Heart left ventricle (tissue), 16 donors: ENCODE measurements around the gene IQSEC1. TPM values are rescaled to one million over a fixed set of nuclear protein-coding genes. Genes with fewer than 3 reads are reported as not detected.

ENCODE experiments used
- ATAC-seq, 4 donors: fragments of 200-7000 bp; cut with Tn5 transposase; one replicate each; pipeline ENCODE4 v1.9.1; 2020 to 2022; ENCODE audit warnings: moderate library complexity in 4 of 4, mild to moderate bottlenecking in 3 of 4, moderate number of reproducible peaks in 1 of 4
- DNase-seq, 5 donors: peaks; one replicate each; pipeline ENCODE4 v3.0.0-alpha.2; 2020
- H3K27ac ChIP-seq, 12 donors: fragments of 200-600 bp; sonication (generic) in 4 of 12; one replicate each; pipeline versions ENCODE4 v1.5.0 to v1.8.0; 2016 to 2022; ENCODE audit warnings: mild to moderate bottlenecking in 2 of 12
- H3K27me3 ChIP-seq, 9 donors: fragments of 200-600 bp; sonication (generic) in 2 of 9; one replicate each; pipeline versions ENCODE4 v1.5.1 to v1.8.0; 2016 to 2022; ENCODE audit warnings: mild to moderate bottlenecking in 3 of 9
- H3K36me3 ChIP-seq, 9 donors: fragments of 200-600 bp; sonication (generic) in 2 of 9; one replicate each; pipeline versions ENCODE4 v1.5.0 to v1.8.0; 2018 to 2022; ENCODE audit warnings: mild to moderate bottlenecking in 2 of 9
- H3K4me1 ChIP-seq, 12 donors: fragments of 200-600 bp; sonication (generic) in 4 of 12; one replicate each; pipeline versions ENCODE4 v1.5.0 to v1.8.0; 2016 to 2022; ENCODE audit warnings: mild to moderate bottlenecking in 3 of 12
- H3K4me3 ChIP-seq, 12 donors: fragments of 200-600 bp; sonication (generic) in 4 of 12; one replicate each; pipeline versions ENCODE4 v1.5.0 to v1.8.0; 2017 to 2022; ENCODE audit warnings: mild to moderate bottlenecking in 9 of 12, moderate library complexity in 4 of 12
- H3K9me3 ChIP-seq, 12 donors: fragments of 200-600 bp; sonication (generic) in 4 of 12; one replicate each; pipeline versions ENCODE4 v1.5.0 to v1.8.0; 2016 to 2022; ENCODE audit warnings: mild to moderate bottlenecking in 1 of 12
- POLR2A ChIP-seq, 2 donors: fragments of 450-650 bp; IDR thresholded peaks; one replicate each; pipeline ENCODE4 v1.6.1; 2017; ENCODE audit warnings: antibody characterized with exemption in 2 of 2, mild to moderate bottlenecking in 2 of 2, moderate library complexity in 2 of 2
- WGBS, 4 donors: extraction: QIAGEN DNeasy Blood & Tissue Kit in 2 of 4; methylation state at CpG; one replicate each; pipeline versions ENCODE4 v1.1.5 to v1.1.7; 2013 to 2018; 5-methylcytosine and 5-hydroxymethylcytosine counted together
- intact Hi-C, 10 donors: fragments of 100-400 bp; cut with DNase I; formaldehyde crosslinking; loops; one replicate each; pipeline versions ENCODE4 v1.11.1 to v1.14.2; 2022
- polyA plus RNA-seq, 2 donors: library from polyadenylated mRNA; stranded (reverse); fragments of 200-250 nt; gene quantifications; one replicate each; pipeline ENCODE4 v1.2.3, GENCODE V29; 2013
- total RNA-seq, 9 donors: library from RNA; depleted of rRNA in 2 of 9; stranded (reverse); fragments of >200 nt in 2 of 9; fragmentation: NEBNext Ultra II Directional in 3 of 9; extraction: Animal tissue kit (Norgen Biotek cat#: 25700) in 3 of 9; gene quantifications; one replicate each; pipeline versions ENCODE4 v1.1.0 to v1.2.4, GENCODE V29; 2016 to 2023
- TF ChIP-seq, protein P1 (sequence below), 12 donors: fragments of 200-600 bp; sonication (generic) in 4 of 12; IDR thresholded peaks; one replicate each; pipeline versions ENCODE4 v1.5.0 to v1.8.0; 2018 to 2022; ENCODE audit warnings: antibody characterized with exemption in 12 of 12, mild to moderate bottlenecking in 5 of 12
- donor health status: ischemic (EF 13 %, LVEDD 7.1; RV severe dilation, severe dysfunction).
- donor health status: healthy with polysubstance abuse.
- donor health status: DM: no; HTN: yes; CAD: no.
- donor health status: DM: no; HTN: no; CAD: no.
- donor health status: ischemic (EF 25% LVEDD 6.9; RV normal size, moderate dysfunction).
- donor health status: ischemic (EF 25% LVEDD 5.7; RV mildly dilated, moderate dysfunction).
- donor health status: healthy.
- donor health status: DM: yes; HTN: yes; CAD: no.
- donor health status: ischemic (EF 35%, LVEDD 5.7; RV mildly dilated, moderate dysfunction).
- donor health status: nonischemic (EF 11% LVEDD 7.7; RV severe dilation, severe dysfunction).
- donor health status: DM: yes; HTN: yes; CAD: no.
- donor health status: PGD.
- donor health status: ischemic (EF 29% LVEDD 5.4; RV normal size, mild dysfunction).
- donor health status: nonischemic (EF 23%, LVEDD 6.1; RV moderate dilation, normal function).

The IQSEC1 gene
- total and polyA plus RNA-seq, 11 donors = 28.8 to 79.1 (median 62.2) TPM

DNA sequence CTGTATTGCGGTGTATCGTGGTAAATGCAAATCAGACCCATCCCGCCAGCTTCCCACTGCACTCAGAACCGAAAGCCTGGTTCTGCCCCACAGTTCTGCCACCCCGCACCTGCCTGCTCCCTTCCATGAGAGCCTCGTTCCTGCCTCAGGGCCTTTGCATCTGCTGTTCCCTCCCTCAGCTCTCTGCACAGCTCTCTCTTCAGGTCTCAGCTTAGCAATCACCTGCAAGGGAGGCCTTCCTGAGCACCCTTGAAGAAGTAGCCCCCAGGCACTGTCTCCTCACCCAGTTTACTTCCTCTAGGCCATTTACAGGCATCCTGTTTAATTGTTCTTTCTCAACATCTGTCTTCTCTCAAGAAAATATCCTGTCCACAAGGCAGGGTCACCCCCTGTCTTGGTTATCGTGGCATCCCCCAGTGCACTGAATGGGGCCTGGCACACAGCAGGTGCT lies 13.3 kb upstream of the IQSEC1 start:
- Histone ChIP-seq H3K27me3 (no peaks in the 10 kb centered on the region), H3K9me3 (no peaks in the 10 kb centered on the region), H3K4me1 (peaks cover 0 to 15% (median 9%) of the 10 kb centered on the region in 12 donors), H3K36me3 (no peaks in the 10 kb centered on the region), H3K4me3 (no peak overlapping the region), H3K27ac (no peak overlapping the region)
- intact Hi-C loops = loop anchor here in 2 of 10 donors (5.0 to 10.0 kb wide), 2 partner anchors 192 to 376 kb away; no protein-coding TSS in a partner anchor
- TF ChIP-seq POLR2A (IDR thresholded peaks at IDR 0.05) = no peak
- TF ChIP-seq, protein P1, sequence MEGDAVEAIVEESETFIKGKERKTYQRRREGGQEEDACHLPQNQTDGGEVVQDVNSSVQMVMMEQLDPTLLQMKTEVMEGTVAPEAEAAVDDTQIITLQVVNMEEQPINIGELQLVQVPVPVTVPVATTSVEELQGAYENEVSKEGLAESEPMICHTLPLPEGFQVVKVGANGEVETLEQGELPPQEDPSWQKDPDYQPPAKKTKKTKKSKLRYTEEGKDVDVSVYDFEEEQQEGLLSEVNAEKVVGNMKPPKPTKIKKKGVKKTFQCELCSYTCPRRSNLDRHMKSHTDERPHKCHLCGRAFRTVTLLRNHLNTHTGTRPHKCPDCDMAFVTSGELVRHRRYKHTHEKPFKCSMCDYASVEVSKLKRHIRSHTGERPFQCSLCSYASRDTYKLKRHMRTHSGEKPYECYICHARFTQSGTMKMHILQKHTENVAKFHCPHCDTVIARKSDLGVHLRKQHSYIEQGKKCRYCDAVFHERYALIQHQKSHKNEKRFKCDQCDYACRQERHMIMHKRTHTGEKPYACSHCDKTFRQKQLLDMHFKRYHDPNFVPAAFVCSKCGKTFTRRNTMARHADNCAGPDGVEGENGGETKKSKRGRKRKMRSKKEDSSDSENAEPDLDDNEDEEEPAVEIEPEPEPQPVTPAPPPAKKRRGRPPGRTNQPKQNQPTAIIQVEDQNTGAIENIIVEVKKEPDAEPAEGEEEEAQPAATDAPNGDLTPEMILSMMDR (IDR thresholded peaks at IDR 0.05) = no peak
- ATAC-seq (no peak), DNase-seq (no peak)
- WGBS, 4 donors = 87 to 96% (median 90%) methylated on average over 7 of the region's 7 CpGs

GRCh38 chr3:13085846-13086179 lies 12.6 kb upstream of the IQSEC1 start:
- DNase-seq (no peak), ATAC-seq (no peak)
- no peak overlapping the region for H3K27ac ChIP-seq
- H3K4me3 ChIP-seq = no peak overlapping the region
- no peaks in the 10 kb centered on the region for H3K36me3 ChIP-seq
- 93 to 97% (median 95%) methylated on average over 7 to 8 of the region's 8 CpGs for WGBS, 4 donors
- H3K27me3 ChIP-seq = no peaks in the 10 kb centered on the region
- TF ChIP-seq, protein P1 (IDR thresholded peaks at IDR 0.05) = no peak
- TF ChIP-seq POLR2A (IDR thresholded peaks at IDR 0.05) = no peak
- peaks cover 0 to 21% (median 16%) of the 10 kb centered on the region in 12 donors for H3K4me1 ChIP-seq
- H3K9me3 ChIP-seq = no peaks in the 10 kb centered on the region
- intact Hi-C loops = loop anchor here in 2 of 10 donors (2.0 to 10.0 kb wide), 3 partner anchors 191 to 376 kb away; no protein-coding TSS in a partner anchor

GRCh38 chr3:13085081-13085845 lies 12.0 kb upstream of the IQSEC1 start:
- intact Hi-C loops = loop anchor here in 2 of 10 donors (2.0 to 10.0 kb wide), 3 partner anchors 190 to 377 kb away; no protein-coding TSS in a partner anchor
- Histone ChIP-seq H3K27me3 (no peaks in the 10 kb centered on the region), H3K27ac (no peak overlapping the region), H3K4me3 (no peak overlapping the region), H3K4me1 (peaks cover 0 to 26% (median 21%) of the 10 kb centered on the region in 12 donors), H3K36me3 (no peaks in the 10 kb centered on the region), H3K9me3 (no peaks in the 10 kb centered on the region)
- DNase-seq (no peak), ATAC-seq (no peak)
- TF ChIP-seq, protein P1 (IDR thresholded peaks at IDR 0.05) = no peak
- no peak for TF ChIP-seq POLR2A (IDR thresholded peaks at IDR 0.05)
- 88 to 94% (median 91%) methylated on average over 26 of the region's 26 CpGs for WGBS, 4 donors

DNA sequence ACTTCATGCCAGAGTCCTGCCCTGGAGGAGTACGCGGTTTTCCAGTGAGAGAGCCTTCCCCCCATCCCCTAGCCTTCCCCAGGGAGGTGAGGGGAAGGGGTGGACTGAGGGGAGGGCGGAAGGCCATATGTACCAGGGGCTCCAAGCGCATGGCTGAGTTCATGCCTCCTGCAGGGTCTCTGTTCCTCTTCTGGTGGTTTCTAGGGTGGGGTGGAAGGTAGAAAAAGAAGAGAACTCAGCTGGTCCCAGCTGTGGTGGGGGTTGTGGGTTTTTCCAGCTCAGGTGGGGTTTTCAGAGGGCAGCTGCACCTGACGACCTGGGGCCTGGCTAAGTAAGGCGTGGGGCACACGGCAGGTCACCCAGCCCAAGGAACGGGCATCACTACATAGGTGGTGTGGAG lies 10.7 kb upstream of the IQSEC1 start:
- TF ChIP-seq, protein P1 (IDR thresholded peaks at IDR 0.05) = no peak
- no peak for TF ChIP-seq POLR2A (IDR thresholded peaks at IDR 0.05)
- Histone ChIP-seq H3K4me3 (no peak overlapping the region), H3K9me3 (no peaks in the 10 kb centered on the region), H3K4me1 (peaks cover 0 to 37% (median 28%) of the 10 kb centered on the region in 12 donors), H3K27me3 (no peaks in the 10 kb centered on the region), H3K36me3 (no peaks in the 10 kb centered on the region), H3K27ac (no peak overlapping the region)
- intact Hi-C loops = loop anchor here in 2 of 10 donors (2.0 to 10.0 kb wide), 3 partner anchors 89 to 373 kb away; no protein-coding TSS in a partner anchor
- no peak for DNase-seq
- ATAC-seq = no peak
- 87 to 96% (median 89%) methylated on average over 7 to 8 of the region's 8 CpGs for WGBS, 4 donors
